Hematopoietic multipotent progenitor cell treated with erythropoietin and hydrocortisone succinate and interleukin-3 and kit ligand, for 15 days (in vitro differentiated cells): ENCODE data around the gene SEL1L2.

Experiments used
- DNase-seq: peaks from one replicate; pipeline ENCODE4 v3.0.0-alpha.2; 2015; ENCODE audit warnings: low spot score

Gene SEL1L2

GRCh38 chr20:13816757-13817156 lies 173.7 kb downstream of the SEL1L2 start:
- no peak for DNase-seq

- DNase-seq: no peak
Measured at GRCh38 chr20:13814672-13815071, 175.7 kb downstream of the SEL1L2 start.

GRCh38 chr20:13813910-13814309 lies 176.5 kb downstream of the SEL1L2 start:
- DNase-seq: no peak

GRCh38 chr20:13810446-13810845 lies 180.0 kb downstream of the SEL1L2 start:
- DNase-seq: no peak

GRCh38 chr20:13809855-13810254 lies 180.6 kb downstream of the SEL1L2 start:
- no peak for DNase-seq

- no peak for DNase-seq
Measured at GRCh38 chr20:13809373-13809772, 181.0 kb downstream of the SEL1L2 start.

- DNase-seq: no peak
Measured at GRCh38 chr20:13800728-13801134, 189.7 kb downstream of the SEL1L2 start.

- no peak for DNase-seq
Measured at GRCh38 chr20:13799974-13800373, 190.4 kb downstream of the SEL1L2 start.
